H1 (cell line): ENCODE data around the gene SLC16A5. TPM values are rescaled to one million over a fixed set of nuclear protein-coding genes. Genes with fewer than 3 reads are reported as not detected.

Experiments
- CTCF ChIA-PET: fragments of 300-600 bp; sonication (Branson Sonifier 250); formaldehyde crosslinking; loops from one replicate; lab custom pipeline; 2021; ENCODE audit not compliant: partially characterized antibody; lab: Charles Lee
- POLR2A ChIA-PET: fragments of 300-600 bp; sonication (Branson Sonifier 250); formaldehyde crosslinking; loops from one replicate; lab custom pipeline; 2021; ENCODE audit warnings: inconsistent platforms; ENCODE audit not compliant: partially characterized antibody; lab: Charles Lee
- DNase-seq, 2 experiments: peaks; one replicate each; pipeline versions ENCODE4 v3.0.0 to v3.0.0-alpha.2; 2010 to 2022; ENCODE audit warnings: low spot score in 2 of 2, low read depth in 1 of 2, mixed read lengths in 1 of 2
- FAIRE-seq: peaks from 2 replicates; lab custom pipeline; 2011; peaks lifted over from hg19 to GRCh38; lab: Jason Lieb, UNC
- H2AFZ ChIP-seq: 2 replicates; pipeline ENCODE4 v1.8.1; 2012; ENCODE audit warnings: low read length, inconsistent platforms
- H2AK5ac ChIP-seq: 2 replicates; pipeline ENCODE4 v1.6.1; 2013; ENCODE audit warnings: low read depth, low read length
- H2BK120ac ChIP-seq: replicated peaks from 2 replicates; pipeline ENCODE3; 2013; ENCODE audit warnings: low read depth, low read length, inconsistent platforms
- H2BK12ac ChIP-seq: 2 replicates; pipeline ENCODE4 v1.6.1; 2013; ENCODE audit warnings: low read depth, low read length
- H2BK15ac ChIP-seq: 2 replicates; pipeline ENCODE4 v1.6.1; 2013; ENCODE audit warnings: low read length
- H2BK20ac ChIP-seq: 2 replicates; pipeline ENCODE4 v1.6.1; 2013; ENCODE audit warnings: low read length
- H2BK5ac ChIP-seq: 2 replicates; pipeline ENCODE4 v1.6.1; 2013; ENCODE audit warnings: low read depth, low read length
- H3K14ac ChIP-seq: 2 replicates; pipeline ENCODE4 v1.6.1; 2013; ENCODE audit warnings: inconsistent platforms; ENCODE audit not compliant: insufficient read length
- H3K18ac ChIP-seq: 2 replicates; pipeline ENCODE4 v1.6.1; 2013; ENCODE audit warnings: low read length; ENCODE audit errors: extremely low read depth
- H3K23ac ChIP-seq: 2 replicates; pipeline ENCODE4 v1.6.1; 2013; ENCODE audit warnings: inconsistent platforms; ENCODE audit not compliant: insufficient read length
- H3K23me2 ChIP-seq: 2 replicates; pipeline ENCODE4 v1.6.1; 2013; ENCODE audit warnings: low read depth, low read length
- H3K27ac ChIP-seq: 2 replicates; pipeline ENCODE4 v1.6.1; 2011; ENCODE audit warnings: low read depth, low read length, inconsistent platforms
- H3K27me3 ChIP-seq, 4 experiments: replicated peaks in 1 of 4; 1 replicate in 1 of 4; 2 replicates in 3 of 4; pipeline versions ENCODE4 v1.6.1 to v1.8.1; 2011 to 2013; ENCODE audit warnings: low read length in 3 of 4, mild to moderate bottlenecking in 3 of 4, inconsistent platforms in 2 of 4, mixed read lengths in 2 of 4, moderate library complexity in 1 of 4; ENCODE audit not compliant: control insufficient read depth in 3 of 4, insufficient read depth in 3 of 4; ENCODE audit errors: extremely low read depth in 1 of 4
- H3K36me3 ChIP-seq, 4 experiments: 2 replicates each; pipeline versions ENCODE4 v1.6.1 to v1.8.1; 2011 to 2013; ENCODE audit warnings: mild to moderate bottlenecking in 4 of 4, low read length in 3 of 4, moderate library complexity in 2 of 4, control low read depth in 1 of 4, inconsistent platforms in 1 of 4; ENCODE audit not compliant: insufficient read depth in 4 of 4, control insufficient read depth in 2 of 4
- H3K4ac ChIP-seq: replicated peaks from 2 replicates; pipeline ENCODE3; 2013; ENCODE audit warnings: low read length, low read depth, mixed read lengths, inconsistent platforms; ENCODE audit not compliant: insufficient read length
- H3K4me1 ChIP-seq, 4 experiments: replicated peaks in 1 of 4; 1 replicate in 1 of 4; 2 replicates in 3 of 4; pipeline versions ENCODE4 v1.6.1 to v1.8.1; 2011 to 2013; ENCODE audit warnings: low read length in 3 of 4, inconsistent platforms in 2 of 4, mixed read lengths in 1 of 4; ENCODE audit not compliant: insufficient read depth in 4 of 4, control insufficient read depth in 3 of 4
- H3K4me2 ChIP-seq, 2 experiments: 2 replicates each; pipeline versions ENCODE4 v1.6.1 to v1.8.1; 2011 to 2013; ENCODE audit warnings: low read depth in 2 of 2, low read length in 2 of 2, control low read depth in 1 of 2, inconsistent platforms in 1 of 2, mild to moderate bottlenecking in 1 of 2; ENCODE audit not compliant: insufficient read depth in 1 of 2
- H3K4me3 ChIP-seq, 4 experiments: fragments of 200-600, 300-600 bp in 1 of 4; sonication (generic), shearing (Covaris generic), sonication (Bioruptor Twin) in 1 of 4; 2 replicates each; pipeline versions ENCODE4 v1.5.1 to v1.8.1; 2011 to 2016; ENCODE audit warnings: low read length in 4 of 4, low read depth in 3 of 4, control low read depth in 2 of 4, inconsistent platforms in 2 of 4, mild to moderate bottlenecking in 2 of 4, mixed read lengths in 1 of 4, moderate library complexity in 1 of 4; ENCODE audit not compliant: insufficient read depth in 2 of 4; ENCODE audit errors: extremely low read depth in 1 of 4
- H3K56ac ChIP-seq: replicated peaks from 2 replicates; pipeline ENCODE3; 2013; ENCODE audit warnings: low read depth, mild to moderate bottlenecking, mixed read lengths, low read length, inconsistent platforms; ENCODE audit not compliant: insufficient read length
- H3K79me1 ChIP-seq: 2 replicates; pipeline ENCODE4 v1.6.1; 2013; ENCODE audit warnings: low read depth, low read length, control low read depth
- H3K79me2 ChIP-seq, 2 experiments: 2 replicates each; pipeline versions ENCODE4 v1.6.1 to v1.8.1; 2012 to 2013; ENCODE audit warnings: low read length in 2 of 2, mild to moderate bottlenecking in 2 of 2, inconsistent platforms in 1 of 2; ENCODE audit not compliant: insufficient read depth in 2 of 2, control insufficient read depth in 1 of 2
- H3K9ac ChIP-seq, 4 experiments: replicated peaks in 1 of 4; 1 replicate in 1 of 4; 2 replicates in 3 of 4; pipeline versions ENCODE4 v1.6.1 to v1.8.1; 2011 to 2013; ENCODE audit warnings: low read depth in 3 of 4, low read length in 3 of 4, control low read depth in 2 of 4, mild to moderate bottlenecking in 2 of 4, moderate library complexity in 2 of 4, inconsistent platforms in 1 of 4; ENCODE audit errors: extremely low read depth in 1 of 4
- H3K9me3 ChIP-seq, 2 experiments: 2 replicates each; pipeline versions ENCODE4 v1.6.1 to v1.8.1; 2012 to 2013; ENCODE audit warnings: mild to moderate bottlenecking in 2 of 2, moderate library complexity in 2 of 2, control low read depth in 1 of 2, inconsistent platforms in 1 of 2, low read depth in 1 of 2, low read length in 1 of 2, mixed read lengths in 1 of 2; ENCODE audit not compliant: insufficient read depth in 2 of 2
- H4K20me1 ChIP-seq, 2 experiments: replicated peaks in 1 of 2; 2 replicates each; pipeline versions ENCODE3 to v1.8.1; 2011 to 2013; ENCODE audit warnings: inconsistent platforms in 2 of 2, low read length in 2 of 2, mild to moderate bottlenecking in 1 of 2; ENCODE audit not compliant: insufficient read depth in 2 of 2, control insufficient read depth in 1 of 2
- H4K5ac ChIP-seq: 2 replicates; pipeline ENCODE4 v1.6.1; 2013; ENCODE audit warnings: low read length, low read depth, mixed read lengths, inconsistent platforms; ENCODE audit not compliant: insufficient read length
- H4K8ac ChIP-seq: 2 replicates; pipeline ENCODE4 v1.8.0; 2013; ENCODE audit warnings: mild to moderate bottlenecking, moderate library complexity, low read length, inconsistent platforms; ENCODE audit not compliant: insufficient read depth; ENCODE audit errors: extremely low read depth
- H4K91ac ChIP-seq: replicated peaks from 2 replicates; pipeline ENCODE3; 2013; ENCODE audit warnings: low read length, mixed read lengths, inconsistent platforms; ENCODE audit not compliant: insufficient read length
- ATF2 ChIP-seq: IDR thresholded peaks from 2 replicates; pipeline ENCODE4 v1.6.1; 2012; ENCODE audit warnings: low read length, inconsistent platforms
- BRCA1 ChIP-seq: IDR thresholded peaks from 2 replicates; pipeline ENCODE4 v1.6.1; 2012; ENCODE audit warnings: low read depth, low read length, improper control_type of control experiment
- POU5F1 ChIP-seq: IDR thresholded peaks from 2 replicates; pipeline ENCODE4 v1.6.1; 2011; ENCODE audit warnings: low read depth, mild to moderate bottlenecking, low read length, moderate library complexity
- RAD21 ChIP-seq, 2 experiments: IDR thresholded peaks in 1 of 2; conservative IDR thresholded peaks in 1 of 2; 2 replicates each; pipeline ENCODE4 v1.6.1; 2011; ENCODE audit warnings: low read depth in 2 of 2, low read length in 2 of 2, improper control_type of control experiment in 1 of 2, inconsistent platforms in 1 of 2, mild to moderate bottlenecking in 1 of 2, moderate library complexity in 1 of 2
- RXRA ChIP-seq: IDR thresholded peaks from 2 replicates; pipeline ENCODE4 v1.6.1; 2011; ENCODE audit warnings: low read depth, mild to moderate bottlenecking, low read length, moderate library complexity; ENCODE audit not compliant: insufficient read depth
- SAP30 ChIP-seq: fragments of 300-600 bp; sonication (generic); IDR thresholded peaks from 2 replicates; pipeline ENCODE4 v1.7.1; 2012; ENCODE audit warnings: low read length, moderate library complexity, mild to moderate bottlenecking, inconsistent platforms; ENCODE audit not compliant: insufficient read depth, insufficient replicate concordance
- WGBS, 2 experiments: shearing (Covaris generic) in 1 of 2; methylation state at CpG; one replicate each; pipeline versions ENCODE4 v1.1.6 to v1.1.7; 2013 to 2015; ENCODE audit warnings: low lambda C conversion rate in 2 of 2, mixed read lengths in 2 of 2, inconsistent platforms in 1 of 2, low coverage in 1 of 2, missing lambda C conversion rate in 1 of 2; ENCODE audit not compliant: insufficient replicate concordance in 2 of 2, insufficient coverage in 1 of 2, insufficient read length in 1 of 2; ENCODE audit errors: extremely low coverage in 1 of 2, missing lambda C conversion rate in 1 of 2; 5-methylcytosine and 5-hydroxymethylcytosine counted together
- polyA plus RNA-seq, 7 experiments: library from polyadenylated mRNA; depleted of rRNA in 3 of 7; stranded (reverse) in 5 of 7; unstranded in 2 of 7; fragments of >200 nt in 5 of 7; fragments of 200-250 nt in 2 of 7; gene quantifications; 1 replicate in 5 of 7; 2 replicates in 1 of 7; 4 replicates in 1 of 7; pipeline versions ENCODE4 v1.2.1 to v1.2.3, GENCODE V29; 2011 to 2013; ENCODE audit warnings: missing spikeins in 2 of 7, mixed read lengths in 2 of 7
- total RNA-seq: library from RNA; stranded (reverse); fragmentation: NEBNext Ultra II Directional; extraction: Animal tissue kit (Norgen Biotek cat#: 25700); gene quantifications from 2 replicates; pipeline ENCODE4 v1.2.1, GENCODE V29; 2021

Gene SLC16A5
- total and polyA plus RNA-seq, 2 of the 8 experiments (the other 6 are each of a cell fraction or from before 2014, with no cell fraction given) = 17.1 to 34.7 TPM

- POLR2A ChIA-PET = interaction anchor here (0.7 to 4.8 kb wide), 9 partner anchors 11 to 132 kb away, joined by 3 to 20 read pairs (median 5); partner anchors contain the start of genes MRPL58 and SLC16A5
- H3K79me2 ChIP-seq = peaks cover 8 to 31% of the 10 kb centered on the region in 2 experiments
- FAIRE-seq = no peak
Observed at GRCh38 chr17:75049057-75049456, 38.7 kb upstream of the SLC16A5 start.

More at GRCh38 chr17:75049057-75049456, 38.7 kb upstream of the SLC16A5 start:
- no peaks in the 10 kb centered on the region for H3K27me3 ChIP-seq
- no peak overlapping the region for H2AFZ ChIP-seq
- no peak overlapping the region for H3K4ac ChIP-seq
- H4K5ac ChIP-seq = no peak overlapping the region
- peak overlapping the region; percentile 82 to 97; a peak in 2 of 4 replicates for H3K4me2 ChIP-seq
- no peak overlapping the region for H3K27ac ChIP-seq
- no peaks in the 10 kb centered on the region; the same call in 1 of the 2 replicates for H3K23me2 ChIP-seq
- H4K91ac ChIP-seq = no peak overlapping the region
- H3K18ac ChIP-seq = no peak overlapping the region
- no peak for TF ChIP-seq RAD21 (IDR thresholded peaks at IDR 0.05 in 1 of 2, conservative IDR thresholded peaks at IDR 0.05 in 1 of 2; ENCODE audit: low read depth in 2 of 2, low read length in 2 of 2)
- TF ChIP-seq ATF2 = no peak
- no peak for TF ChIP-seq RXRA
- no peak for TF ChIP-seq BRCA1
- TF ChIP-seq SAP30 = no peak
- no peak for TF ChIP-seq POU5F1
- TF ChIP-seq, all 59 proteins: peak for 0
- Histone ChIP-seq H2AK5ac (no peak overlapping the region), H3K14ac (no peak overlapping the region), H3K36me3 (peaks cover 2 to 40% (median 24%) of the 10 kb centered on the region in 4 experiments; a peak in 7 of 8 replicates), H2BK120ac (no peak overlapping the region), H2BK20ac (no peak overlapping the region), H3K56ac (no peak overlapping the region), H2BK15ac (no peak overlapping the region), H2BK5ac (no peak overlapping the region), H4K20me1 (peaks cover 4% of the 10 kb centered on the region in 2 experiments), H3K79me1 (peaks cover 6% of the 10 kb centered on the region; the same call in 1 of the 2 replicates), H4K8ac (no peak overlapping the region), H3K23ac (no peak overlapping the region), H3K4me3 (peak overlapping the region in 1 of 4 experiments; percentile 97; a peak in 2 of 8 replicates), H3K9ac (no peak overlapping the region), H2BK12ac (no peak overlapping the region), H3K9me3 (no peaks in the 10 kb centered on the region), H3K4me1 (peaks cover 0 to 10% (median 1%) of the 10 kb centered on the region in 4 experiments; a peak in 3 of 7 replicates)
- DNase-seq = no peak
- CTCF ChIA-PET = interaction anchor here (0.7 to 2.2 kb wide), 13 partner anchors 10 to 197 kb away, joined by 3 to 10 read pairs (median 4); partner anchors contain the start of gene MRPL58
- 96% methylated on average over 5 of the region's 5 CpGs; no CpG with 5 or more reads in 1 of the 2 experiments for WGBS, 2 experiments
